Neural cell (in vitro differentiated cells): Measurements from ENCODE around the gene C1RL.

Experiments used
- CTCF ChIP-seq: fragments of 450-650 bp; IDR thresholded peaks from 2 replicates; pipeline ENCODE4 v1.5.1; 2014; ENCODE audit warnings: antibody characterized with exemption, mild to moderate bottlenecking, moderate library complexity; ENCODE audit not compliant: poor library complexity, severe bottlenecking
- EZH2 ChIP-seq: fragments of 200-600, 300-800 bp; shearing (Covaris generic), sonication (generic); IDR thresholded peaks from 2 replicates; pipeline ENCODE4 v1.6.1; 2014; ENCODE audit warnings: antibody characterized with exemption, low read length, borderline replicate concordance, mild to moderate bottlenecking; ENCODE audit not compliant: insufficient read depth, poor library complexity, severe bottlenecking
- MXI1 ChIP-seq: fragments of 450-650 bp; conservative IDR thresholded peaks from 2 replicates; pipeline ENCODE4 v1.6.1; 2014; ENCODE audit warnings: antibody characterized with exemption, mild to moderate bottlenecking; ENCODE audit not compliant: poor library complexity, severe bottlenecking
- REST ChIP-seq: IDR thresholded peaks from 2 replicates; pipeline ENCODE4 v1.6.1; 2012; ENCODE audit warnings: borderline replicate concordance
- TAF1 ChIP-seq: IDR thresholded peaks from 2 replicates; pipeline ENCODE4 v1.6.1; 2012; ENCODE audit warnings: low read depth

- no peak for TF ChIP-seq CTCF
- no peak for TF ChIP-seq REST
- no peak for TF ChIP-seq EZH2
- no peak for TF ChIP-seq TAF1
- no peak for TF ChIP-seq MXI1
These were observed 7.2 kb upstream of the C1RL start for GRCh38 chr12:7116196-7116595.
